NT2/D1 (cell line): ENCODE results near the gene GALNT12.

Source experiments
- SUZ12 ChIP-seq: IDR thresholded peaks from 2 replicates; pipeline ENCODE4 v1.6.1; 2011; ENCODE audit not compliant: insufficient read length, insufficient read depth; ENCODE audit errors: extremely low read depth
- YY1 ChIP-seq: IDR thresholded peaks from 2 replicates; pipeline ENCODE4 v1.6.1; 2011; ENCODE audit not compliant: insufficient read length, insufficient read depth
- ZNF274 ChIP-seq: IDR thresholded peaks from 2 replicates; pipeline ENCODE4 v1.6.1; 2011; ENCODE audit warnings: mild to moderate bottlenecking, low read depth, low read length

DNA sequence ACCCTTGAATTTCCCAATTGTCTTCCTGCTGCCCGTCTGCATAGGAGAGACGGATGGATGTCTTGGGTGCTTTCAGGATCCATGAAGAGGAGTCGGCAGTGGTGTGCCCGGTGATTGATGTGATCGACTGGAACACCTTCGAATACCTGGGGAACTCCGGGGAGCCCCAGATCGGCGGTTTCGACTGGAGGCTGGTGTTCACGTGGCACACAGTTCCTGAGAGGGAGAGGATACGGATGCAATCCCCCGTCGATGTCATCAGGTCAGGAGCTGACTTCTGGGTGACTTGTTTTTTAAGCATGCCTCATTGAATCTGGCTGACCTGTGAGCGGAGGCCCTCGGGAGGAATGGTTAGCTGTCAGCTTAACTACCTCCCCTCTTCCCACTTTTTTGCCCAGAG, 24.2 kb downstream of the GALNT12 start:
- no peak for TF ChIP-seq YY1
- no peak for TF ChIP-seq ZNF274
- TF ChIP-seq SUZ12: no peak
